A549 (cell line): Measurements from ENCODE around the gene IGFBP2. TPM values are rescaled to one million over a fixed set of nuclear protein-coding genes. Genes with fewer than 3 reads are reported as not detected.

ENCODE experiments used
- ATAC-seq, 2 experiments: fragments of 200-7000 bp in 1 of 2; fragments of >200 bp in 1 of 2; cut with Nextera tagmentation in 1 of 2; cut with Tn5 transposase in 1 of 2; 3 replicates each; pipeline versions ENCODE4 v1.8.0 to v1.9.1; 2018 to 2020; ENCODE audit warnings: mild to moderate bottlenecking in 1 of 2, moderate library complexity in 1 of 2
- CTCF ChIA-PET: fragments of 300-600 bp; sonication (Branson Sonifier 250); formaldehyde crosslinking; extraction: SDS; loops from one replicate; lab custom pipeline; 2021; ENCODE audit warnings: antibody characterized with exemption, inconsistent platforms; lab: Yijun Ruan, JAX
- POLR2A ChIA-PET: fragments of 350-600 bp; formaldehyde crosslinking; extraction: SDS; loops from one replicate; lab custom pipeline; 2021; ENCODE audit warnings: antibody characterized with exemption, inconsistent platforms; lab: Yijun Ruan, JAX
- DNase-seq, 2 experiments: peaks; one replicate each; pipeline versions ENCODE4 v3.0.0 to v3.0.0-alpha.2; 2011 to 2016; ENCODE audit warnings: low read depth in 1 of 2, low spot score in 1 of 2
- FAIRE-seq: peaks from 2 replicates; lab custom pipeline; 2011; peaks lifted over from hg19 to GRCh38; lab: Jason Lieb, UNC
- H3K27ac ChIP-seq, 2 experiments: fragments of >200 bp; sonication (Bioruptor Twin); formaldehyde crosslinking; 3 replicates each; pipeline ENCODE4 v1.5.1; 2016 to 2017
- H3K4me1 ChIP-seq: fragments of >200 bp; sonication (Bioruptor Twin); formaldehyde crosslinking; 3 replicates; pipeline ENCODE4 v1.6.1; 2016
- H3K4me2 ChIP-seq: fragments of >200 bp; sonication (Bioruptor Twin); formaldehyde crosslinking; 3 replicates; pipeline ENCODE4 v1.6.1; 2016
- H3K4me3 ChIP-seq: fragments of >200 bp; sonication (Bioruptor Twin); formaldehyde crosslinking; 3 replicates; pipeline ENCODE4 v1.5.1; 2016
- H3K9me3 ChIP-seq: fragments of >200 bp; sonication (Bioruptor Twin); formaldehyde crosslinking; 3 replicates; pipeline ENCODE4 v1.6.1; 2016
- CBX2 ChIP-seq: fragments of 200-600 bp; sonication (generic); IDR thresholded peaks from 2 replicates; pipeline ENCODE4 v1.6.1; 2016; ENCODE audit warnings: low read depth, mild to moderate bottlenecking, borderline replicate concordance
- CEBPB ChIP-seq, 2 experiments: fragments of >200 bp in 1 of 2; sonication (Bioruptor Twin) in 1 of 2; formaldehyde crosslinking in 1 of 2; IDR thresholded peaks; 2 replicates each; pipeline ENCODE4 v1.6.1; 2012 to 2016
- CHD4 ChIP-seq: fragments of 200-600 bp; sonication (generic); IDR thresholded peaks from 2 replicates; pipeline ENCODE4 v1.6.1; 2016; ENCODE audit warnings: antibody characterized with exemption, mild to moderate bottlenecking, borderline replicate concordance
- CTCF ChIP-seq: fragments of >200 bp; sonication (Bioruptor Twin); formaldehyde crosslinking; IDR thresholded peaks from 3 replicates; pipeline ENCODE4 v1.5.1; 2016
- EHF ChIP-seq: fragments of 250-450 bp; sonication (Bioruptor Pico); IDR thresholded peaks from 2 replicates; pipeline ENCODE4 v1.5.0; 2020; ENCODE audit warnings: mild to moderate bottlenecking
- EHMT2 ChIP-seq: fragments of 200-600 bp; sonication (generic); IDR thresholded peaks from 2 replicates; pipeline ENCODE4 v1.6.1; 2016; ENCODE audit warnings: antibody characterized with exemption, low read depth, mild to moderate bottlenecking, moderate library complexity
- EP300 ChIP-seq, 2 experiments: fragments of >200 bp; sonication (Bioruptor Twin); formaldehyde crosslinking; IDR thresholded peaks; 2 replicates in 1 of 2; 3 replicates in 1 of 2; pipeline ENCODE4 v1.6.1; 2016 to 2017
- ESRRA ChIP-seq: fragments of 150-350 bp; IDR thresholded peaks from 2 replicates; pipeline ENCODE4 v1.6.1; 2014; ENCODE audit warnings: mild to moderate bottlenecking, low read length, borderline replicate concordance
- FOSB ChIP-seq: fragments of 250-450 bp; sonication (Bioruptor Pico); IDR thresholded peaks from 2 replicates; pipeline ENCODE4 v1.5.0; 2020; ENCODE audit warnings: mild to moderate bottlenecking, moderate library complexity
- FOSL2 ChIP-seq, 2 experiments: fragments of 450-650 bp in 1 of 2; fragments of >200 bp in 1 of 2; sonication (Bioruptor Twin) in 1 of 2; formaldehyde crosslinking; IDR thresholded peaks; 2 replicates each; pipeline versions ENCODE4 v1.5.0 to v1.6.1; 2016 to 2020; ENCODE audit warnings: mild to moderate bottlenecking in 1 of 2, moderate library complexity in 1 of 2
- HDAC2 ChIP-seq: fragments of 200-600 bp; sonication (generic); IDR thresholded peaks from 2 replicates; pipeline ENCODE4 v1.6.1; 2016
- HEYL ChIP-seq: fragments of 250-450 bp; sonication (Bioruptor Pico); IDR thresholded peaks from 2 replicates; pipeline ENCODE4 v1.8.0; 2021; ENCODE audit warnings: mild to moderate bottlenecking, moderate library complexity
- HOXA7 ChIP-seq: fragments of 250-450 bp; sonication (Bioruptor Pico); IDR thresholded peaks from 2 replicates; pipeline ENCODE4 v1.5.0; 2020; ENCODE audit warnings: mild to moderate bottlenecking, moderate library complexity
- HOXB13 ChIP-seq: fragments of 250-450 bp; sonication (Bioruptor Pico); IDR thresholded peaks from 2 replicates; pipeline ENCODE4 v1.5.0; 2020; ENCODE audit warnings: low read depth, mild to moderate bottlenecking, moderate library complexity
- KDM1A ChIP-seq: fragments of 200-600 bp; sonication (generic); IDR thresholded peaks from 2 replicates; pipeline ENCODE4 v1.6.1; 2016; ENCODE audit warnings: low read depth, mild to moderate bottlenecking
- MAFK ChIP-seq: fragments of 450-650 bp; IDR thresholded peaks from 2 replicates; pipeline ENCODE4 v1.6.1; 2014; ENCODE audit not compliant: partially characterized antibody
- MAZ ChIP-seq: fragments of 150-350 bp; IDR thresholded peaks from 2 replicates; pipeline ENCODE4 v1.6.1; 2014; ENCODE audit warnings: antibody characterized with exemption, low read depth, low read length, borderline replicate concordance
- NFE2L2 ChIP-seq: fragments of 150-350 bp; conservative IDR thresholded peaks from 2 replicates; pipeline ENCODE4 v1.6.1; 2014; ENCODE audit warnings: low read length
- NR3C1 ChIP-seq: fragments of >200 bp; sonication (Bioruptor Twin); formaldehyde crosslinking; IDR thresholded peaks from 3 replicates; pipeline ENCODE4 v1.6.1; 2017
- POLR2AphosphoS2 ChIP-seq: conservative IDR thresholded peaks from 2 replicates; pipeline ENCODE4 v1.6.1; 2012; ENCODE audit warnings: low read length, improper control_type of control experiment, inconsistent platforms
- RARB ChIP-seq: fragments of 250-450 bp; sonication (Bioruptor Pico); IDR thresholded peaks from 2 replicates; pipeline ENCODE4 v1.8.0; 2021; ENCODE audit warnings: mild to moderate bottlenecking, moderate library complexity
- SMC3 ChIP-seq: fragments of >200 bp; sonication (Bioruptor Twin); formaldehyde crosslinking; IDR thresholded peaks from 3 replicates; pipeline ENCODE4 v1.6.1; 2018; ENCODE audit warnings: inconsistent platforms
- ZNF302 ChIP-seq: fragments of 250-450 bp; sonication (Bioruptor Pico); IDR thresholded peaks from 2 replicates; pipeline ENCODE4 v1.9.0; 2021; ENCODE audit warnings: inconsistent platforms, mild to moderate bottlenecking, moderate library complexity
- WGBS: methylation state at CpG from one replicate; pipeline ENCODE4 v1.1.6; 2017; ENCODE audit errors: missing lambda C conversion rate; 5-methylcytosine and 5-hydroxymethylcytosine counted together
- polyA plus RNA-seq, 4 experiments: library from polyadenylated mRNA; depleted of rRNA in 3 of 4; stranded (reverse); fragments of >200 nt; fragmentation: RNase III in 1 of 4; extraction: RNeasy Plus Mini Kit Qiagen cat#74134 plus additional on column Dnase treatment in 1 of 4; gene quantifications; 2 replicates in 3 of 4; 3 replicates in 1 of 4; pipeline ENCODE4 v1.2.3, GENCODE V29; 2011 to 2017
- TF ChIP-seq, protein P1 (sequence below): IDR thresholded peaks from 2 replicates; pipeline ENCODE4 v1.6.1; 2012

The IGFBP2 gene
- polyA plus RNA-seq, 2 of the 4 experiments (the other 2 are of a cell fraction) = 26.1 to 34.9 TPM

GRCh38 chr2:216606551-216607276 is 26.5 kb upstream of the IGFBP2 start:
- TF ChIP-seq CEBPB (IDR thresholded peaks at IDR 0.05) (no peak), FOSB (CRISPR knock-in tag) (no peak), MAZ (no peak), EHF (CRISPR knock-in tag) (no peak)
- H3K9me3 ChIP-seq = no peaks in the 10 kb centered on the region
- no peak overlapping the region for H3K27ac ChIP-seq
- ChIA-PET POLR2A (no interaction called here), CTCF (interaction anchor here (1.1 kb wide), 1 partner anchor 60 kb away, joined by 3 read pairs; no protein-coding TSS in a partner anchor)
- H3K4me2 ChIP-seq = no peak overlapping the region
- 0 out of 3 replicates have a peak, but pooled peaks cover 7% of the 10 kb centered on the region for H3K4me1 ChIP-seq
- no peak for ATAC-seq
- 53% methylated on average over 19 of the region's 20 CpGs for WGBS
- no peak for DNase-seq
- H3K4me3 ChIP-seq = no peak overlapping the region
- no peak for FAIRE-seq

DNA sequence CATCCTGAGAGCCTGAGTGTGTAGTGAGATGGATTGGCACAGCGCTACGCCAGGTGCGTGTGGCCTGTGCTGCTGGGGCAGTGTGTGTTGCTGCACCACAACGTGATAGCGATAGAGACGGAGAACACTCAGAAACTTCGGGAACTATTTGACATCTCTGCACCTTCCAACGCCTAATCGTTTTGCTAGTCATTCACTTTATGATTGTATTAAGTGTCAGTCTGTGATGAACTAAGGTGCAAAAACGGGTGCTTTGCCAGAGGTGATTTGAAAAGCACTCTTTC is 26.0 kb upstream of the IGFBP2 start:
- Histone ChIP-seq H3K9me3 (no peaks in the 10 kb centered on the region), H3K4me2 (no peak overlapping the region), H3K4me1 (0 out of 3 replicates have a peak, but pooled peaks cover 7% of the 10 kb centered on the region), H3K4me3 (no peak overlapping the region), H3K27ac (no peak overlapping the region)
- 60% methylated on average over 10 of the region's 10 CpGs for WGBS
- ATAC-seq (peak in 1 of 2 experiments; percentile 20; a peak in 1 of 6 replicates), FAIRE-seq (no peak), DNase-seq (no peak)
- POLR2A ChIA-PET = no interaction called here
- CTCF ChIA-PET = interaction anchor here (1.1 kb wide), 1 partner anchor 59 kb away, joined by 3 read pairs; no protein-coding TSS in a partner anchor
- no peak for TF ChIP-seq ESRRA
- no peak for TF ChIP-seq EP300 (IDR thresholded peaks at IDR 0.05)
- TF ChIP-seq, protein P1, sequence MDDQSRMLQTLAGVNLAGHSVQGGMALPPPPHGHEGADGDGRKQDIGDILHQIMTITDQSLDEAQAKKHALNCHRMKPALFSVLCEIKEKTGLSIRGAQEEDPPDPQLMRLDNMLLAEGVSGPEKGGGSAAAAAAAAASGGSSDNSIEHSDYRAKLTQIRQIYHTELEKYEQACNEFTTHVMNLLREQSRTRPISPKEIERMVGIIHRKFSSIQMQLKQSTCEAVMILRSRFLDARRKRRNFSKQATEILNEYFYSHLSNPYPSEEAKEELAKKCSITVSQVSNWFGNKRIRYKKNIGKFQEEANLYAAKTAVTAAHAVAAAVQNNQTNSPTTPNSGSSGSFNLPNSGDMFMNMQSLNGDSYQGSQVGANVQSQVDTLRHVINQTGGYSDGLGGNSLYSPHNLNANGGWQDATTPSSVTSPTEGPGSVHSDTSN = no peak
- TF ChIP-seq HEYL (CRISPR knock-in tag) = no peak
- TF ChIP-seq EHMT2 = no peak
- TF ChIP-seq HOXA7 (CRISPR knock-in tag) = no peak
- TF ChIP-seq ZNF302 (CRISPR knock-in tag) = no peak
- TF ChIP-seq HOXB13 (CRISPR knock-in tag) = no peak
- TF ChIP-seq NFE2L2 = no peak
- no peak for TF ChIP-seq FOSL2 (IDR thresholded peaks at IDR 0.05)
- TF ChIP-seq FOSL2 (CRISPR knock-in tag; IDR thresholded peaks at IDR 0.05) = no peak
- no peak for TF ChIP-seq NR3C1
- TF ChIP-seq CTCF = no peak
- TF ChIP-seq KDM1A = no peak
- TF ChIP-seq CHD4 = no peak
- no peak for TF ChIP-seq MAFK
- no peak for TF ChIP-seq SMC3
- no peak for TF ChIP-seq RARB (CRISPR knock-in tag)
- TF ChIP-seq HDAC2 = no peak
- TF ChIP-seq POLR2AphosphoS2 = no peak
- TF ChIP-seq CBX2 = no peak
